Measurements from ENCODE around the gene SLC5A6. TPM values are rescaled to one million over a fixed set of nuclear protein-coding genes. Genes with fewer than 3 reads are reported as not detected.

Gene SLC5A6
- total RNA-seq (10 to 100 TPM; 19.3 to 71.0 (median 24.9) TPM), polyA plus RNA-seq (10 to 100 TPM in 1 of 3 donors, 1 to 10 TPM in 2; 5.7 to 15.0 (median 6.0) TPM)
- long read RNA-seq, donor 1 = 0 reads
- long read RNA-seq, donor 2, partial matches to known transcripts = 38 of 148 reads
- long read RNA-seq, donor 2, other reads (novel, unspliced or antisense) = 109 of 148 reads
- long read RNA-seq, donor 3, partial matches to known transcripts = 44 of 87 reads
- long read RNA-seq, donor 3, other reads (novel, unspliced or antisense) = 43 of 87 reads
- long read RNA-seq, donor 4 = 0 reads
- long read RNA-seq, donor 5, partial matches to known transcripts = 6 of 7 reads
- long read RNA-seq, donor 5, other reads (novel, unspliced or antisense) = 0 of 7 reads
- long read RNA-seq, donor 6 = 0 reads
- long read RNA-seq, donor 7, partial matches to known transcripts = 0 of 3 reads
- long read RNA-seq, donor 7, other reads (novel, unspliced or antisense) = 0 of 3 reads
- long read RNA-seq, donor 8 = 0 reads
- long read RNA-seq, donor 9 = 0 reads
- long read RNA-seq, donor 10 = 0 reads

GRCh38 chr2:27211943-27212625 lies at the start of gene SLC5A6, which contains the start of gene ATRAID:
TSS of gene SLC5A6 (minus strand) at chr2:27212268. CDS start at chr2:27207650, 4,618 bp downstream.
TSS of gene ATRAID (plus strand) at chr2:27212041. CDS start at chr2:27212369, 328 bp downstream.
- Histone ChIP-seq H3K27ac (peak within 1 kb of the TSS; percentile 91 to 98 (median 95)), H3K9me3 (no peaks in the 10 kb centered on the region), H3K36me3 (peaks cover 9 to 42% (median 27%) of the 10 kb centered on the region in 4 donors), H3K4me1 (peaks cover 10 to 41% (median 28%) of the 10 kb centered on the region in 4 donors), H3K4me3 (peak within 1 kb of the TSS; percentile 65 to 96 (median 86)), H3K27me3 (no peaks in the 10 kb centered on the region)
- intact Hi-C loops (cut with DNase I; ENCODE audit: low total_unique reads) = no loop called here
- TF ChIP-seq CTCF (IDR thresholded peaks at IDR 0.05) = no peak
- TF ChIP-seq EP300 (IDR thresholded peaks at IDR 0.05) = no peak
- TF ChIP-seq POLR2AphosphoS5 (IDR thresholded peaks at IDR 0.05) = peak; percentile 64 to 87 (median 84)
- peak in 1 of 4 donors; percentile 66 for TF ChIP-seq POLR2A (IDR thresholded peaks at IDR 0.05)
- DNase-seq = peak; percentile 91 to 97
- 0 to 2% (median 1%) methylated on average over 14 to 73 of the region's 73 CpGs for WGBS, 5 donors

GRCh38 chr2:27261241-27261925 lies 49.3 kb upstream of the SLC5A6 start:
- TF ChIP-seq POLR2A (IDR thresholded peaks at IDR 0.05) = no peak
- no peak for TF ChIP-seq EP300 (IDR thresholded peaks at IDR 0.05)
- TF ChIP-seq POLR2AphosphoS5 (IDR thresholded peaks at IDR 0.05) = no peak
- no peak for TF ChIP-seq CTCF (IDR thresholded peaks at IDR 0.05)
- Histone ChIP-seq H3K36me3 (no peaks in the 10 kb centered on the region), H3K4me3 (peak overlapping the region in 2 of 4 donors; percentile 61 to 64), H3K27ac (no peak overlapping the region), H3K9me3 (no peaks in the 10 kb centered on the region), H3K4me1 (peaks cover 35 to 40% (median 39%) of the 10 kb centered on the region in 4 donors), H3K27me3 (peaks cover 34 to 100% (median 83%) of the 10 kb centered on the region in 3 donors)
- no peak for DNase-seq
- intact Hi-C loops (cut with DNase I; ENCODE audit: low total_unique reads) = no loop called here
- WGBS, 5 donors = 39 to 52% (median 45%) methylated on average over 11 of the region's 11 CpGs

GRCh38 chr2:27258051-27258450 lies 46.0 kb upstream of the SLC5A6 start:
- DNase-seq = no peak
- H3K27me3 ChIP-seq = peaks cover 31 to 97% (median 54%) of the 10 kb centered on the region in 3 donors
- WGBS, 5 donors = 79 to 85% (median 84%) methylated on average over 8 of the region's 8 CpGs
- H3K9me3 ChIP-seq = no peaks in the 10 kb centered on the region
- H3K27ac ChIP-seq = no peak overlapping the region
- H3K36me3 ChIP-seq = no peaks in the 10 kb centered on the region
- no peak overlapping the region for H3K4me3 ChIP-seq
- intact Hi-C loops (cut with DNase I; ENCODE audit: low total_unique reads) = no loop called here
- TF ChIP-seq EP300 (IDR thresholded peaks at IDR 0.05) = no peak
- no peak for TF ChIP-seq POLR2AphosphoS5 (IDR thresholded peaks at IDR 0.05)
- no peak for TF ChIP-seq CTCF (IDR thresholded peaks at IDR 0.05)
- TF ChIP-seq POLR2A (IDR thresholded peaks at IDR 0.05) = no peak
- peaks cover 13 to 17% (median 16%) of the 10 kb centered on the region in 4 donors for H3K4me1 ChIP-seq

All from stomach (tissue), 19 donors.